CD4-positive, alpha-beta memory T cell (primary cell): Measurements from ENCODE around the gene BCR. TPM values are rescaled to one million over a fixed set of nuclear protein-coding genes. Genes with fewer than 3 reads are reported as not detected.

ENCODE experiments used
- CTCF ChIA-PET: fragments of 350-600 bp; sonication (Branson Sonifier 250); formaldehyde crosslinking; loops from one replicate; lab custom pipeline; 2021; ENCODE audit warnings: inconsistent platforms; ENCODE audit not compliant: partially characterized antibody; lab: Charles Lee
- POLR2A ChIA-PET: fragments of 350-600 bp; sonication (Branson Sonifier 250); formaldehyde crosslinking; loops from one replicate; lab custom pipeline; 2021; ENCODE audit not compliant: partially characterized antibody; lab: Charles Lee
- DNase-seq, 5 donors: peaks; one replicate each; pipeline versions ENCODE4 v3.0.0 to v3.0.0-alpha.2; 2020 to 2022; ENCODE audit warnings: mixed read lengths in 1 of 5
- H3K27ac ChIP-seq: one replicate; pipeline ENCODE4 v1.7.0; 2013; ENCODE audit warnings: low read depth, low read length
- H3K27me3 ChIP-seq: 2 replicates; pipeline ENCODE4 v1.7.0; 2013; ENCODE audit warnings: mild to moderate bottlenecking, low read length, moderate library complexity; ENCODE audit not compliant: insufficient read depth
- H3K36me3 ChIP-seq: 2 replicates; pipeline ENCODE4 v1.7.0; 2013; ENCODE audit warnings: mild to moderate bottlenecking, low read length, moderate library complexity; ENCODE audit not compliant: insufficient read depth
- H3K4me1 ChIP-seq: 2 replicates; pipeline ENCODE4 v1.7.0; 2013; ENCODE audit warnings: mild to moderate bottlenecking, low read length, moderate library complexity; ENCODE audit not compliant: insufficient read depth
- H3K4me3 ChIP-seq, 2 donors: one replicate each; pipeline ENCODE4 v1.7.0; 2013; ENCODE audit warnings: low read length in 2 of 2, mild to moderate bottlenecking in 1 of 2
- H3K9me3 ChIP-seq, 2 donors: one replicate each; pipeline ENCODE4 v1.7.0; 2013; ENCODE audit warnings: low read length in 2 of 2, control low read depth in 1 of 2; ENCODE audit not compliant: control insufficient read depth in 1 of 2
- H3K27ac Mint-ChIP-seq, 7 donors: one replicate each; pipeline ENCODE4 v1.8.0; 2020 to 2021; ENCODE audit warnings: mixed read lengths in 7 of 7, mild to moderate bottlenecking in 6 of 7, inconsistent platforms in 3 of 7, moderate library complexity in 3 of 7
- H3K27me3 Mint-ChIP-seq, 2 donors: one replicate each; pipeline ENCODE4 v1.8.0; 2020 to 2021; ENCODE audit warnings: mixed read lengths in 2 of 2
- H3K36me3 Mint-ChIP-seq, 2 donors: one replicate each; pipeline ENCODE4 v1.8.0; 2020 to 2021; ENCODE audit warnings: mixed read lengths in 2 of 2, inconsistent platforms in 1 of 2, mild to moderate bottlenecking in 1 of 2
- H3K4me1 Mint-ChIP-seq, 4 donors: one replicate each; pipeline ENCODE4 v1.8.0; 2020 to 2021; ENCODE audit warnings: mixed read lengths in 4 of 4, mild to moderate bottlenecking in 1 of 4
- H3K4me3 Mint-ChIP-seq, 8 donors: one replicate each; pipeline ENCODE4 v1.8.0; 2020 to 2021; ENCODE audit warnings: mixed read lengths in 8 of 8, mild to moderate bottlenecking in 7 of 8, moderate library complexity in 6 of 8, inconsistent platforms in 3 of 8
- H3K9me3 Mint-ChIP-seq, 8 donors: one replicate each; pipeline ENCODE4 v1.8.0; 2020 to 2021; ENCODE audit warnings: mixed read lengths in 8 of 8, mild to moderate bottlenecking in 5 of 8, inconsistent platforms in 3 of 8, moderate library complexity in 1 of 8
- intact Hi-C: fragments of 100-400 bp; cut with micrococcal nuclease; formaldehyde crosslinking; loops from one replicate; pipeline ENCODE4 v1.15.1; 2023
- polyA plus RNA-seq, 2 donors: library from polyadenylated mRNA; unstranded; fragments of 300-500 nt; fragmentation: Illumina TruSeq; gene quantifications; one replicate each; pipeline ENCODE4 v1.2.3, GENCODE V29; 2021
- total RNA-seq, 2 experiments: library from RNA; stranded (reverse); gene quantifications; one replicate each; pipeline ENCODE4 v1.2.3, GENCODE V29; 2021

The BCR gene
- total and polyA plus RNA-seq, 4 experiments from 2014 or later = 3.3 to 75.6 (median 51.2) TPM

DNA sequence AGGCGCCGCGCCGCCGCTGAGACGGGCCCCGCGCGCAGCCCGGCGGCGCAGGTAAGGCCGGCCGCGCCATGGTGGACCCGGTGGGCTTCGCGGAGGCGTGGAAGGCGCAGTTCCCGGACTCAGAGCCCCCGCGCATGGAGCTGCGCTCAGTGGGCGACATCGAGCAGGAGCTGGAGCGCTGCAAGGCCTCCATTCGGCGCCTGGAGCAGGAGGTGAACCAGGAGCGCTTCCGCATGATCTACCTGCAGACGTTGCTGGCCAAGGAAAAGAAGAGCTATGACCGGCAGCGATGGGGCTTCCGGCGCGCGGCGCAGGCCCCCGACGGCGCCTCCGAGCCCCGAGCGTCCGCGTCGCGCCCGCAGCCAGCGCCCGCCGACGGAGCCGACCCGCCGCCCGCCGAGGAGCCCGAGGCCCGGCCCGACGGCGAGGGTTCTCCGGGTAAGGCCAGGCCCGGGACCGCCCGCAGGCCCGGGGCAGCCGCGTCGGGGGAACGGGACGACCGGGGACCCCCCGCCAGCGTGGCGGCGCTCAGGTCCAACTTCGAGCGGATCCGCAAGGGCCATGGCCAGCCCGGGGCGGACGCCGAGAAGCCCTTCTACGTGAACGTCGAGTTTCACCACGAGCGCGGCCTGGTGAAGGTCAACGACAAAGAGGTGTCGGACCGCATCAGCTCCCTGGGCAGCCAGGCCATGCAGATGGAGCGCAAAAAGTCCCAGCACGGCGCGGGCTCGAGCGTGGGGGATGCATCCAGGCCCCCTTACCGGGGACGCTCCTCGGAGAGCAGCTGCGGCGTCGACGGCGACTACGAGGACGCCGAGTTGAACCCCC, 798 bp downstream of the BCR start:
- POLR2A ChIA-PET = interaction anchor here (0.6 to 3.9 kb wide), 17 partner anchors 20 to 645 kb away, joined by 3 to 31 read pairs (median 4); partner anchors contain the start of genes RAB36 and RSPH14
- peak overlapping the region; percentile 58 for H3K27ac ChIP-seq
- peaks cover 43 to 75% (median 60%) of the 10 kb centered on the region in 4 donors for H3K4me1 Mint-ChIP-seq

GRCh38 chr22:23181721-23182308, 1.5 kb downstream of the BCR start:
- ChIA-PET CTCF (interaction anchor here (1.2 to 17.4 kb wide), 3 partner anchors 45 to 102 kb away, joined by 3 to 423 read pairs (median 8); no protein-coding TSS in a partner anchor), POLR2A (interaction anchor here (0.8 to 3.9 kb wide), 10 partner anchors 37 to 107 kb away, joined by 3 to 31 read pairs (median 10); partner anchors contain the start of genes RAB36 and RSPH14)
- Mint-ChIP-seq H3K4me3 (peak overlapping the region; percentile 91 to 98 (median 94)), H3K27me3 (no peaks in the 10 kb centered on the region), H3K36me3 (peaks cover 5 to 19% of the 10 kb centered on the region in 2 donors), H3K9me3 (peaks cover 0 to 1% (median 0%) of the 10 kb centered on the region in 8 donors), H3K27ac (peak overlapping the region; percentile 68 to 97 (median 91)), H3K4me1 (peaks cover 40 to 75% (median 59%) of the 10 kb centered on the region in 4 donors)
- DNase-seq = peak in 2 of 5 donors; percentile 10
- intact Hi-C loops = loop anchor here (5.0 kb wide), 1 partner anchor 35 kb away; no protein-coding TSS in a partner anchor
- Histone ChIP-seq H3K4me1 (peaks cover 80% of the 10 kb centered on the region), H3K27ac (peak overlapping the region; percentile 58), H3K27me3 (no peaks in the 10 kb centered on the region), H3K36me3 (no peaks in the 10 kb centered on the region), H3K4me3 (peak overlapping the region; percentile 64 to 69), H3K9me3 (no peaks in the 10 kb centered on the region)

More for the DNA sequence above, 798 bp downstream of the BCR start:
- CTCF ChIA-PET = interaction anchor here (1.0 to 17.4 kb wide), 5 partner anchors 25 to 103 kb away, joined by 3 to 423 read pairs (median 3); no protein-coding TSS in a partner anchor
- Mint-ChIP-seq H3K36me3 (peaks cover 4 to 16% of the 10 kb centered on the region in 2 donors), H3K4me3 (peak overlapping the region; percentile 91 to 98 (median 94)), H3K27me3 (no peaks in the 10 kb centered on the region), H3K9me3 (peaks cover 0 to 5% (median 0%) of the 10 kb centered on the region in 8 donors), H3K27ac (peak overlapping the region; percentile 52 to 97 (median 91))
- no peaks in the 10 kb centered on the region for H3K27me3 ChIP-seq
- H3K9me3 ChIP-seq = no peaks in the 10 kb centered on the region
- no peaks in the 10 kb centered on the region for H3K36me3 ChIP-seq
- peaks cover 79% of the 10 kb centered on the region for H3K4me1 ChIP-seq
- intact Hi-C loops = loop anchor here (1.0 to 5.0 kb wide), 2 partner anchors 36 to 39 kb away; no protein-coding TSS in a partner anchor
- H3K4me3 ChIP-seq = peak overlapping the region; percentile 64 to 69
- peak in 4 of 5 donors; percentile 32 to 51 (median 46) for DNase-seq

DNA sequence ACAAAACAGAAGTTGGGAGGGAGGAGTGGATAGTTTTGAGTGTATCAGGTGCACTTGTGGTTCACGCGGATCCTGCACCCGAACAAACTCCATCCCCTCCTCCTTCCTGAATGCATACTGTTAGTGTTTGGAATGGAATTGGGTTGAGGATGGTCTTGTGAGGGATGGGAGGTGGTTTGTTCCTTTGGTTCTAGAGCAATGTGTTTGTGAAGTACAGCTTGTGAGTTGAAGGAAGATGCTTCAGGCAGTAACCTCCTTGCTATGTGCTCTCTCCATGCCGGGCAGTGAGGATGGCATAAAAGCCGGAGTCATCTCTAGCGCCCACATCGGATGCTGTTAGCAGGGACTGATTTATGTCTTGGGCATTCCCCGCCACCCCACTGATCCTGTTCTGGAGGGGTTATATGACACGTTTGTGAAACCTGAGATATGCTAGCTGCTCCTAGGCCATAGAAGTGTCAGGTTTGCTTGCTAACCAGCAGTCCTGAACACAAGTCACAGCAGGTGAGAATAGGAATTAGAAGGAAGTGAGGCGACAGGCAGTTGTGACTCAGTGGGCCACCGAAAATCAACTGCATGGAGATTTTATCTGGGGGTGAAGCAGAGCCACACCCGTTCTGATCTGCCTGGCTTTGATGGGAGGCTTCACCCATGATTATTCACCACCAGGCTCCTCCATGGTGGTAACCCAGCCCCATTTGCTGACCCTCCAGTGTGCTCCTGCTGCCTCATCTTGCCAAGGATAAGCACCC, 2.2 kb downstream of the BCR start:
- peak overlapping the region; percentile 64 to 69 for H3K4me3 ChIP-seq
- peak overlapping the region; percentile 58 for H3K27ac ChIP-seq
- H3K4me1 ChIP-seq = peaks cover 80% of the 10 kb centered on the region
- ChIA-PET POLR2A (interaction anchor here (0.5 to 3.9 kb wide), 6 partner anchors 10 to 703 kb away, joined by 3 to 31 read pairs (median 8); no protein-coding TSS in a partner anchor), CTCF (interaction anchor here (0.7 to 17.4 kb wide), 6 partner anchors 8 to 203 kb away, joined by 3 to 423 read pairs (median 6); no protein-coding TSS in a partner anchor)
- Mint-ChIP-seq H3K9me3 (peaks cover 0 to 1% (median 0%) of the 10 kb centered on the region in 8 donors), H3K27ac (peak overlapping the region; percentile 89 to 97 (median 94)), H3K4me3 (peak overlapping the region; percentile 91 to 98 (median 94)), H3K36me3 (peaks cover 5 to 20% of the 10 kb centered on the region in 2 donors), H3K27me3 (no peaks in the 10 kb centered on the region), H3K4me1 (peaks cover 41 to 75% (median 58%) of the 10 kb centered on the region in 4 donors)
- no peaks in the 10 kb centered on the region for H3K36me3 ChIP-seq
- no peaks in the 10 kb centered on the region for H3K27me3 ChIP-seq
- intact Hi-C loops = loop anchor here (5.0 kb wide), 1 partner anchor 35 kb away; no protein-coding TSS in a partner anchor
- DNase-seq = peak; percentile 27 to 85 (median 41)
- H3K9me3 ChIP-seq = no peaks in the 10 kb centered on the region

DNA sequence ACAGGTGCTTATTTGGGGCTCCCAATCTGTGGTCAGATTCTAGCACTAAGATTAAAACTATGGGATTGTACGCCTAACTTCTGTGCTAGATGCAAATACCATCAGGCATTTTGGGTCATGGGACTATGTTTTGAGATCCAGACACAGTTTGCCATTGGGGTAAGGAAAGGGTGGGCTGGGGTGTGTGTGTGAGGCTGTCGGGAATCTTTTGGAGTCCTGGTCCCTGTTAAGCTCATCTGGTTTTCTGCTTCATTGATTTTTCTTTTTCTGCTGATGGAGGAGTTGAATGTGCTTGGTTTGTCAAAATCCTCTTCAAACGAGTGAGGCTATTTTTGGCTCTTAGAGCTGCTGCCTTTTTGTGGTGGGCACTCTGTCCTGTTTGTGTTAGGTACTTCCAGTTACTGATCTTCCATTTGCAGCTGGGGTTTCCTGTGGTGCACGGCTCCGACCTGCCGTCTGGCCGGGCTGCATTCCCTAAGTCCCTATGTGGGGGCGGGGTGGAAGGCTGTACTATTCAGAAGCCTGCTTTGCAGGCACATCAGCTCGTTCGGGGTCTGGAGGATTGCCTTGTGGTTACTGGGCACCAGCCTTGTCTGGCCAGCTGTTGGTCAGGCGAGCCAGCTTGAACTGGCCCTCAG, 2.9 kb downstream of the BCR start:
- peaks cover 47 to 82% (median 65%) of the 10 kb centered on the region in 4 donors for H3K4me1 Mint-ChIP-seq
- H3K9me3 ChIP-seq = no peaks in the 10 kb centered on the region
- no peak for DNase-seq
- H3K27me3 ChIP-seq = no peaks in the 10 kb centered on the region
- CTCF ChIA-PET = interaction anchor here (0.7 to 17.4 kb wide), 8 partner anchors 9 to 203 kb away, joined by 3 to 423 read pairs (median 4); no protein-coding TSS in a partner anchor
- H3K36me3 ChIP-seq = no peaks in the 10 kb centered on the region
- peaks cover 82% of the 10 kb centered on the region for H3K4me1 ChIP-seq
- peaks cover 0 to 1% (median 0%) of the 10 kb centered on the region in 8 donors for H3K9me3 Mint-ChIP-seq
- peaks cover 9 to 27% of the 10 kb centered on the region in 2 donors for H3K36me3 Mint-ChIP-seq
- H3K27me3 Mint-ChIP-seq = no peaks in the 10 kb centered on the region
- peak overlapping the region; percentile 82 to 97 (median 91) for H3K27ac Mint-ChIP-seq
- intact Hi-C loops = loop anchor here (5.0 kb wide), 1 partner anchor 34 kb away; no protein-coding TSS in a partner anchor
- H3K4me3 Mint-ChIP-seq = peak overlapping the region; percentile 91 to 98 (median 94)
- peak overlapping the region; percentile 64 to 69 for H3K4me3 ChIP-seq
- POLR2A ChIA-PET = interaction anchor here (0.5 to 3.9 kb wide), 7 partner anchors 10 to 702 kb away, joined by 3 to 31 read pairs (median 6); no protein-coding TSS in a partner anchor
- H3K27ac ChIP-seq = peak overlapping the region; percentile 58

GRCh38 chr22:23184100-23184763, 3.9 kb downstream of the BCR start:
- Mint-ChIP-seq H3K9me3 (peaks cover 0 to 1% (median 0%) of the 10 kb centered on the region in 8 donors), H3K4me3 (peak overlapping the region; percentile 83 to 98 (median 93)), H3K36me3 (peaks cover 12 to 29% of the 10 kb centered on the region in 2 donors), H3K4me1 (peaks cover 44 to 79% (median 62%) of the 10 kb centered on the region in 4 donors), H3K27ac (peak overlapping the region; percentile 60 to 94 (median 89)), H3K27me3 (no peaks in the 10 kb centered on the region)
- Histone ChIP-seq H3K4me3 (peak overlapping the region in 1 of 2 donors; percentile 69), H3K27ac (peak overlapping the region; percentile 5), H3K9me3 (no peaks in the 10 kb centered on the region), H3K4me1 (peaks cover 71% of the 10 kb centered on the region), H3K27me3 (no peaks in the 10 kb centered on the region), H3K36me3 (no peaks in the 10 kb centered on the region)
- intact Hi-C loops = loop anchor here (5.0 kb wide), 1 partner anchor 33 kb away; no protein-coding TSS in a partner anchor
- ChIA-PET POLR2A (interaction anchor here (2.0 kb wide), 1 partner anchor 59 kb away, joined by 11 read pairs; no protein-coding TSS in a partner anchor), CTCF (interaction anchor here (0.9 to 17.4 kb wide), 6 partner anchors 10 to 201 kb away, joined by 3 to 423 read pairs (median 6); no protein-coding TSS in a partner anchor)
- DNase-seq = no peak
